Upper lobe of left lung (tissue), 4 donors: ENCODE results near the gene CCL28.

Experiments
- EP300 ChIP-seq, 4 donors: sonication (generic); formaldehyde crosslinking; IDR thresholded peaks; one replicate each; pipeline ENCODE4 v1.5.1; 2017; ENCODE audit warnings: antibody characterized with exemption in 4 of 4, control low read depth in 2 of 4
- TF ChIP-seq, protein P1 (sequence below), 6 experiments: fragments of 450-650 bp in 4 of 6; fragments of 200-600 bp in 2 of 6; sonication (generic) in 2 of 6; IDR thresholded peaks; one replicate each; pipeline ENCODE4 v1.5.1; 2016 to 2019; ENCODE audit warnings: antibody characterized with exemption in 6 of 6

DNA sequence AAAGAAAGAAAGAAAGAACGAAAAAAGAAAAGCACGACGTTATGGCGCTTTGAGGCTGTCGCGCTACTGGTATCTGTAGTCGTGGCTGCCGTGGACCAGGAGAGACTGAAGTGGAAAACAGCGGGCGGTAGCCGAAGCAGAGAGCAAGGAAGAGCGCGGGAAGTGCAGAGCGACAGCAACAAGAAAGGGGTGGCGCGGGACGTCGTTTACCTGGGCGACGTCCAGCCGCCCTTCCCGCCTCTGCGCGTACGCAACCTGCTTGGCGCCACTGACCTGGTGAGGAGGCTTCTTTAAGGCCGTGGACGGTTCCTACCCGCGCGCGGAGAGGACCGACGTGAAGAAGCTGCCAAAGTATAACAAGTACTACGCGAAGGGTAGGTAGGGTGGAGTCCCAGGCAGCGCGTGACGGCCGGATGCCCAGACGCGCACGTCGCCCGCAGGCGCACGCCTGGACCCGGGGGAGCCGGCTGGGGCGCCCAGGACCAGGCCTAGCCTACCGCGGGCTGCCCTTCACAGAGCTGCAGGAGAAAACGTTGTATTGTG is 15.4 kb downstream of the CCL28 start:
- TF ChIP-seq, protein P1, sequence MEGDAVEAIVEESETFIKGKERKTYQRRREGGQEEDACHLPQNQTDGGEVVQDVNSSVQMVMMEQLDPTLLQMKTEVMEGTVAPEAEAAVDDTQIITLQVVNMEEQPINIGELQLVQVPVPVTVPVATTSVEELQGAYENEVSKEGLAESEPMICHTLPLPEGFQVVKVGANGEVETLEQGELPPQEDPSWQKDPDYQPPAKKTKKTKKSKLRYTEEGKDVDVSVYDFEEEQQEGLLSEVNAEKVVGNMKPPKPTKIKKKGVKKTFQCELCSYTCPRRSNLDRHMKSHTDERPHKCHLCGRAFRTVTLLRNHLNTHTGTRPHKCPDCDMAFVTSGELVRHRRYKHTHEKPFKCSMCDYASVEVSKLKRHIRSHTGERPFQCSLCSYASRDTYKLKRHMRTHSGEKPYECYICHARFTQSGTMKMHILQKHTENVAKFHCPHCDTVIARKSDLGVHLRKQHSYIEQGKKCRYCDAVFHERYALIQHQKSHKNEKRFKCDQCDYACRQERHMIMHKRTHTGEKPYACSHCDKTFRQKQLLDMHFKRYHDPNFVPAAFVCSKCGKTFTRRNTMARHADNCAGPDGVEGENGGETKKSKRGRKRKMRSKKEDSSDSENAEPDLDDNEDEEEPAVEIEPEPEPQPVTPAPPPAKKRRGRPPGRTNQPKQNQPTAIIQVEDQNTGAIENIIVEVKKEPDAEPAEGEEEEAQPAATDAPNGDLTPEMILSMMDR (IDR thresholded peaks at IDR 0.05): no peak
- TF ChIP-seq EP300 (IDR thresholded peaks at IDR 0.05): no peak
